Activated B cell treated with CpG ODN at 0.5 μM for 24 hours (primary cell): ENCODE data around the gene FNBP1. TPM values are rescaled to one million over a fixed set of nuclear protein-coding genes. Genes with fewer than 3 reads are reported as not detected.

Source experiments
- ATAC-seq: fragments of 200-7000 bp; cut with Tn5 transposase; one replicate; pipeline ENCODE4 v1.10.0; 2021; ENCODE audit warnings: low read depth, mild to moderate bottlenecking, moderate library complexity
- CTCF ChIA-PET: fragments of 350-600 bp; sonication (Branson Sonifier 250); formaldehyde crosslinking; loops from one replicate; lab custom pipeline; 2021; ENCODE audit warnings: antibody characterized with exemption; lab: Charles Lee
- POLR2A ChIA-PET: fragments of 350-600 bp; sonication (Branson Sonifier 250); formaldehyde crosslinking; loops from one replicate; lab custom pipeline; 2021; ENCODE audit warnings: antibody characterized with exemption; lab: Charles Lee
- DNase-seq: peaks from one replicate; pipeline ENCODE4 v3.0.0; 2022
- H3K27ac Mint-ChIP-seq: one replicate; pipeline ENCODE4 v1.8.0; 2020; ENCODE audit warnings: mixed read lengths
- H3K27me3 Mint-ChIP-seq: one replicate; pipeline ENCODE4 v1.8.0; 2021; ENCODE audit warnings: mixed read lengths
- H3K36me3 Mint-ChIP-seq: one replicate; pipeline ENCODE4 v1.8.0; 2021; ENCODE audit warnings: low read depth, mixed read lengths
- H3K4me1 Mint-ChIP-seq: one replicate; pipeline ENCODE4 v1.8.0; 2021; ENCODE audit warnings: mixed read lengths
- H3K4me3 Mint-ChIP-seq: one replicate; pipeline ENCODE4 v1.8.0; 2020; ENCODE audit warnings: mild to moderate bottlenecking, mixed read lengths
- H3K9me3 Mint-ChIP-seq: one replicate; pipeline ENCODE4 v1.8.0; 2020; ENCODE audit warnings: mixed read lengths
- CTCF ChIP-seq: fragments of 200-600 bp; IDR thresholded peaks from one replicate; pipeline ENCODE4 v1.8.0; 2022; ENCODE audit warnings: antibody characterized with exemption, mild to moderate bottlenecking
- intact Hi-C: fragments of 100-400 bp; cut with micrococcal nuclease; formaldehyde crosslinking; loops from one replicate; pipeline ENCODE4 v1.15.1; 2024
- total RNA-seq: library from RNA; stranded (reverse); gene quantifications from 2 replicates; pipeline ENCODE4 v1.2.3, GENCODE V29; 2022

FNBP1 gene
- total RNA-seq, 1 donor from 2014 or later, result 501 TPM

- ATAC-seq (peak; percentile 3), DNase-seq (peak; percentile 50)
- CTCF ChIA-PET, result no interaction called here
- Mint-ChIP-seq H3K27me3 (no peaks in the 10 kb centered on the region), H3K27ac (peak overlapping the region; percentile 99), H3K4me3 (peak overlapping the region; percentile 99), H3K9me3 (no peaks in the 10 kb centered on the region), H3K4me1 (peaks cover 60% of the 10 kb centered on the region), H3K36me3 (peaks cover 31% of the 10 kb centered on the region)
- intact Hi-C loops, result loop anchor here (5.0 kb wide), 1 partner anchor 205 kb away; the partner anchor contains the start of genes C9orf78 and USP20
- no peak for TF ChIP-seq CTCF
- POLR2A ChIA-PET, result interaction anchor here (0.5 to 26.4 kb wide), 19 partner anchors 8 to 218 kb away, joined by 3 to 1209 read pairs (median 4); partner anchors contain the start of genes GPR107 and TOR1A
Measured at GRCh38 chr9:130042406-130042884, 544 bp downstream of the FNBP1 start.

- Mint-ChIP-seq H3K36me3 (peaks cover 36% of the 10 kb centered on the region), H3K4me3 (peak overlapping the region; percentile 99), H3K9me3 (no peaks in the 10 kb centered on the region), H3K27ac (peak overlapping the region; percentile 99), H3K4me1 (peaks cover 66% of the 10 kb centered on the region), H3K27me3 (no peaks in the 10 kb centered on the region)
- TF ChIP-seq CTCF, result no peak
- CTCF ChIA-PET, result no interaction called here
- ATAC-seq (no peak), DNase-seq (no peak)
- intact Hi-C loops, result loop anchor here (2.0 to 5.0 kb wide), 2 partner anchors 79 to 205 kb away; partner anchors contain the start of genes C9orf78 and USP20
- POLR2A ChIA-PET, result interaction anchor here (0.5 to 26.4 kb wide), 11 partner anchors 7 to 153 kb away, joined by 3 to 1209 read pairs (median 10); partner anchors contain the start of gene GPR107
Measured at GRCh38 chr9:130041648-130042405, 1.2 kb downstream of the FNBP1 start.

- POLR2A ChIA-PET, result interaction anchor here (0.6 to 26.4 kb wide), 9 partner anchors 13 to 153 kb away, joined by 3 to 1209 read pairs (median 23); partner anchors contain the start of gene GPR107
- ATAC-seq, result no peak
- peak overlapping the region; percentile 99 for H3K27ac Mint-ChIP-seq
- H3K4me1 Mint-ChIP-seq, result peaks cover 70% of the 10 kb centered on the region
- no peaks in the 10 kb centered on the region for H3K9me3 Mint-ChIP-seq
- CTCF ChIA-PET, result interaction anchor here (1.3 to 1.5 kb wide), 2 partner anchors 28 to 156 kb away, joined by 4 read pairs; no protein-coding TSS in a partner anchor
- no peak for TF ChIP-seq CTCF
- no peaks in the 10 kb centered on the region for H3K27me3 Mint-ChIP-seq
- H3K4me3 Mint-ChIP-seq, result peak overlapping the region; percentile 99
- no peak for DNase-seq
- peaks cover 41% of the 10 kb centered on the region for H3K36me3 Mint-ChIP-seq
- intact Hi-C loops, result loop anchor here (2.0 to 5.0 kb wide), 2 partner anchors 78 to 204 kb away; partner anchors contain the start of genes C9orf78 and USP20
Measured at GRCh38 chr9:130040984-130041647, 1.9 kb downstream of the FNBP1 start.

GRCh38 chr9:130039528-130040147 is 3.4 kb downstream of the FNBP1 start:
- Mint-ChIP-seq H3K36me3 (peaks cover 53% of the 10 kb centered on the region), H3K27me3 (no peaks in the 10 kb centered on the region), H3K9me3 (no peaks in the 10 kb centered on the region), H3K4me3 (peak overlapping the region; percentile 99), H3K4me1 (peaks cover 71% of the 10 kb centered on the region), H3K27ac (peak overlapping the region; percentile 95)
- POLR2A ChIA-PET, result interaction anchor here (0.6 to 26.4 kb wide), 18 partner anchors 14 to 654 kb away, joined by 3 to 1209 read pairs (median 6); partner anchors contain the start of genes EXOSC2 and GPR107
- ATAC-seq, result peak; percentile 25
- no peak for TF ChIP-seq CTCF
- no peak for DNase-seq
- intact Hi-C loops, result loop anchor here (1.0 to 5.0 kb wide), 7 partner anchors 16 to 202 kb away; partner anchors contain the start of genes C9orf78 and USP20
- CTCF ChIA-PET, result interaction anchor here (0.8 to 1.6 kb wide), 4 partner anchors 30 to 155 kb away, joined by 3 to 4 read pairs (median 4); no protein-coding TSS in a partner anchor
